ENCODE results near the gene CMKLR1. TPM values are rescaled to one million over a fixed set of nuclear protein-coding genes. Genes with fewer than 3 reads are reported as not detected.

CMKLR1 gene
- total RNA-seq, 1 donor from 2014 or later: 0.12 TPM

DNA sequence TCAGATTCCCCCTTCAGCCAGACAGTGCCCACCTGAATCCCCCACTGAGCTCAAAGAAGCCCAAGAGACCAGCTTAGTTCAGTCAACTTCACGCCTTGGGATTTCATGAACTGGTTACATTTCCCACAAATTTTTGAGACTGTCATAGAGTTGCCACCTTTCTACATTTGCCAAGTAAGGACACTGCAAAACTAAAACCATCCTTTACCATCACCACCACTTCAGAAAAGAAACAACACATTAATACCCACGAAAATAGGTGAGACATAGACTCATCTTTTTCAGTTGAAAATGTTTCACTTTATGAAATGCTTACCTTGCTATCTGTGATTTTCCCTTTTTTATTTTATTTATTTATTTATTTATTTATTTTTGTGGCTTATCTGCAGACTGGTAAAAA lies 16.1 kb downstream of the CMKLR1 start:
- no peak for DNase-seq (ENCODE audit: low read depth)
- TF ChIP-seq, protein P1, sequence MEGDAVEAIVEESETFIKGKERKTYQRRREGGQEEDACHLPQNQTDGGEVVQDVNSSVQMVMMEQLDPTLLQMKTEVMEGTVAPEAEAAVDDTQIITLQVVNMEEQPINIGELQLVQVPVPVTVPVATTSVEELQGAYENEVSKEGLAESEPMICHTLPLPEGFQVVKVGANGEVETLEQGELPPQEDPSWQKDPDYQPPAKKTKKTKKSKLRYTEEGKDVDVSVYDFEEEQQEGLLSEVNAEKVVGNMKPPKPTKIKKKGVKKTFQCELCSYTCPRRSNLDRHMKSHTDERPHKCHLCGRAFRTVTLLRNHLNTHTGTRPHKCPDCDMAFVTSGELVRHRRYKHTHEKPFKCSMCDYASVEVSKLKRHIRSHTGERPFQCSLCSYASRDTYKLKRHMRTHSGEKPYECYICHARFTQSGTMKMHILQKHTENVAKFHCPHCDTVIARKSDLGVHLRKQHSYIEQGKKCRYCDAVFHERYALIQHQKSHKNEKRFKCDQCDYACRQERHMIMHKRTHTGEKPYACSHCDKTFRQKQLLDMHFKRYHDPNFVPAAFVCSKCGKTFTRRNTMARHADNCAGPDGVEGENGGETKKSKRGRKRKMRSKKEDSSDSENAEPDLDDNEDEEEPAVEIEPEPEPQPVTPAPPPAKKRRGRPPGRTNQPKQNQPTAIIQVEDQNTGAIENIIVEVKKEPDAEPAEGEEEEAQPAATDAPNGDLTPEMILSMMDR (conservative IDR thresholded peaks at IDR 0.05; ENCODE audit: low read depth, low read length): no peak
- no peak overlapping the region for H3K4me3 ChIP-seq (ENCODE audit: low read depth, low read length)

DNA sequence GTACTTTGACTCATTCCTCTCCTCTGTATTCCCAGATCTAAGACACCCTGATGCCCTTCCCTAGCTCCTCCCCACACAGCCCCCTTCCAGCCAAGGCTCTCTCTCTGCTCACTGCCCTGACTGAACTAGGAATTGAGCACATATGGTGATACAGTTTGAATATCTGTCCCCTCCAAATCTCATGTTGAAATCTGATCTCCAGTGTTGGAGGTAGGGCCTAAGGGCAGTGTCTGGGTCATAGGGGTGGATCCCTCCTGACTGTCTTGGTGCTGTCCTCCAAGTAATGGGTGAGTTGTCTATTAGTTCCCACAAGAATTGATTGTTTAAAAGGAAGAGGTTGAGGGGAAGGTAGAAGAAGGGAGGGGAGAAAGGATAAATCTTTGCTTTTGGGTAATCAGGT lies 17.4 kb downstream of the CMKLR1 start:
- no peak for DNase-seq (ENCODE audit: low read depth)
- TF ChIP-seq, protein P1 (conservative IDR thresholded peaks at IDR 0.05; ENCODE audit: low read depth, low read length): no peak
- no peak overlapping the region for H3K4me3 ChIP-seq (ENCODE audit: low read depth, low read length)

DNA sequence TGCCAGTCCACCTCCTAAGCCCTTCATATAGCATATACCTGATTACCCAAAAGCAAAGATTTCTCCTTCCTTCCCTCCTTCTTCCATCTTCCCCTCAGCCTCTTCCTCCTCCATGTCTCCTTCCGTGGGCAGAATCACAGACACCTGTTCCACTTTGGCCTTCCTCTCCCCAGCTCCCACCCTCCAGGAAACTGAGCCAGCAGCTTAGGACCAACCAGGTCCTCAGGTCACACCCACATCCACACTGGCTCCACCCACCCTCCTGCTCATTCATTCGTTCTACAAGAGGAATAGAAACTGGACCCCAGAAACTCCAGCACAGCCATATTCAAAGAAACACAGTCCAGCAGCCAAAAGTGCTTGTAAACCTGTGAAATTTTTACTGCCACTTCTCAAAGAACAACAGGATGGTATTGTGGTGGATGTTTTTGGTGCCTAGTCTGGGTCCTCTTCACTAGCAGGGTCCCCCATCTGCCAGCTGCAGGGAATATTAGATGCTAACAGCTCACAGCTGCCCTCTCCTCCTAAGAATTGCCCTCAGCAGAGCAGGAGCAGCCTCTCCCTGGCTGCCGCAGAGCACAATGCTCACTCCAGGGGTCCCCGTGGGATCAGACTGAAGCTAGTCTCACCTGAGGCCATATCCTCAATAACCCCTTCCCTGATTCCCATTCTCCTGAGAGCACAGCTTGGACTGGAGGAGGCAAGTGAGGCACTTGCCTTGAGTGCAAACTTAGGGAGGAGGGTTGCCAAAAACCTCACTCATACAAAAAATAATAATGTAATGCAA lies 18.4 kb downstream of the CMKLR1 start:
- no peak overlapping the region for H3K4me3 ChIP-seq (ENCODE audit: low read depth, low read length)
- no peak for DNase-seq (ENCODE audit: low read depth)
- TF ChIP-seq, protein P1 (conservative IDR thresholded peaks at IDR 0.05; ENCODE audit: low read depth, low read length): no peak

DNA sequence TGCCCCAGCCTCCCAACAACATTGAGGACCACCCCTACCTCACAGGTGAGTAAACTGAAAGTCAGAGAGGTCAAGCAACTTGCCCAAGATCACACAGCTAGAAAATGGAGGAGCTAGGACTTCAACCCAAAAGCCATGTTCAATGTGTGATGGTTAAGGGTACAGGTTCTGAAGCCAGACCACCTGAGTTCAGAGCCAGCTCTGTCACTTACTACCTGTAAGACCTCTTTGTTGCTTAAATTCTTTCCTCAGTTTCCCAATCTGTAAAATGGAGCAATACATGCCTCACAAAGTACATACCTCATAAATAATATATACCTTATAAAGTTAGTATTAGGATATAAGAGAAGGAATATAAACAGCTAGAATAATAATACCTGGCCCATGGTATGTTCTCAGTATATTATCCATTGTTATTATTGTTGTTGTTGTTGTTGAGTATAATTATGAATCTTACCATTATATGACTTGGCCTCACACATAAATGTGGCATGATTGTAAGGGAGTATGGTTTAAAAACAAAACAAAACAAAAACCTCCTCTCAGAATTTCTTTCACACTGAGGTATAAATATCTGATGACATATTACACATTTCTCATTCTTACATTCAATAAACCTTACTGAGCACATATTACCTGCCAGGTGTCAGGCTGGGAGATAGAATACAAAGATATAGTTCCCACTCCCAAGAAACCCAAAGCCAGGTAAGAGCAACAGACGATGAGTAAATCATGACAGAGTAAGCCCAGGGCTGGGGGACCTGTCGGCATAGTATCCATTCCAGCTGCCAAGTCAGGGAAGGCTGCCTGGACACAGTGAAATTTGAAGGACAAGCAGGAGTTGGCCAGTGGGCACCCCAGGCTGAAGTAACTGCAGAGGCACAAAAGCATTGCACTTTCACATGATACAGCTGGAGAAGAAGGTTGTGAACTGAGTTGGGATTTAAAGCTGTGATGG lies 19.6 kb downstream of the CMKLR1 start:
- H3K4me3 ChIP-seq (ENCODE audit: low read depth, low read length): no peak overlapping the region
- DNase-seq (ENCODE audit: low read depth): no peak
- TF ChIP-seq, protein P1 (conservative IDR thresholded peaks at IDR 0.05; ENCODE audit: low read depth, low read length): no peak

DNA sequence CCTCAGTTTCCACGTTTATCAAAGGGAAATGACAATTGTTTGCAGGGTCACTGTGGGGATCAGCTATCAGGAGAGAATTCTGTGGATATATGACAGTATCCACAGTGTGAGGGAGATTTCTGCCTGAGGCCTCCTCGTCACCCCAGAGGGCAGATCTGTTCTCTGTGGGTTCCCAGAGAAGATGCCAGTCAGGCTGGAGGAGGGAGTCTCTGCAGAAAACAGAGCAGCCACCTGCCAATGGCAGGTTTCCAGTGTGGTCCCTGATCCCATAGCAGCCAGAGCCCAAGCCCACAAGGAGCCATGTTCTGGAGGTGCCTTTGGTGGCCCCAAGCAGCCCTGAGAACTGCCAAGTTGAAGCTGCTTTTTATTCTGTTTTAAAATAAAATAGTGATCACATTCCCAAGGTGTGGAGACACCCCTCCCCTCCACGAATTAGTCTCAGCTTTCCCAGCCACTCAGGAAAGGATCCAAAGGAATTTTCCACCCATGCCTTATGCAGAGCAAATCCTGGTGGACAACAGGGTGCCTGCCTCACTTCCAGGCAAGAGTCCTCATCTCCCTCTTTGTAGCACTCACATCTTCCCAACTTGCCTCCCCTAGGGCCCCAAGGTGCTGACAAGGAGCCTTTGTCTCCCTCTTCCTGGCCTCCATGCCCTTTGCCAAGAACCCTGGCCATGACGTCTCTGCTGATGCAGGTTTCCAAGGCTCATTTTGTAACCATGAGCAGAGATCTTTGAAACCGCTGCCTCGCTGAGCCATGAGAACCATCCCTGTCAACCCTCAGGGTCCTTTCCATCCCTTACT lies 20.4 kb downstream of the CMKLR1 start:
- H3K4me3 ChIP-seq (ENCODE audit: low read depth, low read length): no peak overlapping the region
- DNase-seq (ENCODE audit: low read depth): no peak
- TF ChIP-seq, protein P1 (conservative IDR thresholded peaks at IDR 0.05; ENCODE audit: low read depth, low read length): no peak

Measured in epithelial cell of proximal tubule (primary cell).